Stimulated activated CD8-positive, alpha-beta memory T cell treated with anti-CD3 and anti-CD28 coated beads, Interleukin-2, amount 100 ng/mL, for 1 hour (primary cell): ENCODE measurements around the gene SLC22A5.

Experiments
- DNase-seq, 2 donors: peaks; one replicate each; pipeline ENCODE4 v3.0.0-alpha.2; 2020; ENCODE audit warnings: low read depth in 2 of 2

The SLC22A5 gene

GRCh38 chr5:132365213-132365612 is 4.3 kb upstream of the SLC22A5 start:
- DNase-seq: no peak

- no peak for DNase-seq
Measured at GRCh38 chr5:132368186-132368585, 1.3 kb upstream of the SLC22A5 start.

GRCh38 chr5:132369007-132369473 is 470 bp upstream of the SLC22A5 start:
- DNase-seq: no peak

GRCh38 chr5:132370181-132370970 is 866 bp downstream of the SLC22A5 start:
- no peak for DNase-seq

GRCh38 chr5:132370971-132371602 is 1.6 kb downstream of the SLC22A5 start:
- DNase-seq: no peak

GRCh38 chr5:132371603-132371994 is 2.1 kb downstream of the SLC22A5 start:
- DNase-seq: no peak

- no peak for DNase-seq
Measured at GRCh38 chr5:132372127-132372526, 2.6 kb downstream of the SLC22A5 start.

- no peak for DNase-seq
Measured at GRCh38 chr5:132372542-132372941, 3.0 kb downstream of the SLC22A5 start.

- DNase-seq: no peak
Measured at GRCh38 chr5:132375957-132376356, 6.4 kb downstream of the SLC22A5 start.

- no peak for DNase-seq
Measured at GRCh38 chr5:132376694-132377641, 7.5 kb downstream of the SLC22A5 start.

- no peak for DNase-seq
Measured at GRCh38 chr5:132377738-132378137, 8.2 kb downstream of the SLC22A5 start.

GRCh38 chr5:132378580-132378979 is 9.1 kb downstream of the SLC22A5 start:
- DNase-seq: no peak

- DNase-seq: no peak
Measured at GRCh38 chr5:132380047-132380446, 10.5 kb downstream of the SLC22A5 start.

- DNase-seq: no peak
Measured at GRCh38 chr5:132380741-132381140, 11.2 kb downstream of the SLC22A5 start.

- no peak for DNase-seq
Measured at GRCh38 chr5:132381614-132382013, 12.1 kb downstream of the SLC22A5 start.

- no peak for DNase-seq
Measured at GRCh38 chr5:132383261-132383660, 13.8 kb downstream of the SLC22A5 start.

- DNase-seq: no peak
Measured at GRCh38 chr5:132383984-132384383, 14.5 kb downstream of the SLC22A5 start.

- DNase-seq: no peak
Measured at GRCh38 chr5:132384506-132385050, 15.1 kb downstream of the SLC22A5 start.

- DNase-seq: peak; percentile 25 to 29
Measured at GRCh38 chr5:132385326-132386105, 16.0 kb downstream of the SLC22A5 start.

GRCh38 chr5:132386644-132387286 is 17.3 kb downstream of the SLC22A5 start:
- DNase-seq: peak; percentile 44 to 52
